Measurements from ENCODE around the gene DNAAF9.

DNA sequence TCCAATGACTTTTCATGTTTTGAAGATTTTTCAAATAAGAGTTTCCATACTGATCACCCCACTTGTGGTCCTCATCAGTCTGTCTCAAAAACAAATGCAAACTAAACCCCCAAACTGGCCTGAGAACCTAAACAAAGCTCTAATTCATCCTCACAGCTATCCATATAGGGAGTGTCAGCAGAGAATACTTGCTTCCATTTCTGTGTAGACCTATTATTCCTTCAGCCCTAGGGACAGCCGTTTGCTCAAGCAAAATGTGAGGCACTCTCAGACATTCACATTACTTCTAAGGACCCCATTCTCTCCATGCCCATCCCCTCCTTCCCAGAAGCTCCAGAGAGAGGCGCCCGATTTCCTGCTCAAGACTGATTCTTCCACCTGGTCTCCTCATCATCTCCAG, 24.6 kb downstream of the DNAAF9 start:
- no peak for TF ChIP-seq POLR2A (IDR thresholded peaks at IDR 0.05)
- TF ChIP-seq, protein P1, sequence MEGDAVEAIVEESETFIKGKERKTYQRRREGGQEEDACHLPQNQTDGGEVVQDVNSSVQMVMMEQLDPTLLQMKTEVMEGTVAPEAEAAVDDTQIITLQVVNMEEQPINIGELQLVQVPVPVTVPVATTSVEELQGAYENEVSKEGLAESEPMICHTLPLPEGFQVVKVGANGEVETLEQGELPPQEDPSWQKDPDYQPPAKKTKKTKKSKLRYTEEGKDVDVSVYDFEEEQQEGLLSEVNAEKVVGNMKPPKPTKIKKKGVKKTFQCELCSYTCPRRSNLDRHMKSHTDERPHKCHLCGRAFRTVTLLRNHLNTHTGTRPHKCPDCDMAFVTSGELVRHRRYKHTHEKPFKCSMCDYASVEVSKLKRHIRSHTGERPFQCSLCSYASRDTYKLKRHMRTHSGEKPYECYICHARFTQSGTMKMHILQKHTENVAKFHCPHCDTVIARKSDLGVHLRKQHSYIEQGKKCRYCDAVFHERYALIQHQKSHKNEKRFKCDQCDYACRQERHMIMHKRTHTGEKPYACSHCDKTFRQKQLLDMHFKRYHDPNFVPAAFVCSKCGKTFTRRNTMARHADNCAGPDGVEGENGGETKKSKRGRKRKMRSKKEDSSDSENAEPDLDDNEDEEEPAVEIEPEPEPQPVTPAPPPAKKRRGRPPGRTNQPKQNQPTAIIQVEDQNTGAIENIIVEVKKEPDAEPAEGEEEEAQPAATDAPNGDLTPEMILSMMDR (IDR thresholded peaks at IDR 0.05), result no peak

All from testis (tissue), 2 donors.